Naive thymus-derived CD4-positive, alpha-beta T cell (primary cell): ENCODE results near the gene DENND10. TPM values are rescaled to one million over a fixed set of nuclear protein-coding genes. Genes with fewer than 3 reads are reported as not detected.

Experiments used
- ATAC-seq: fragments of 150-1000 bp; cut with Tn5 transposase; 2 replicates; pipeline ENCODE4 v1.10.0; 2021; ENCODE audit warnings: mild to moderate bottlenecking, moderate library complexity
- CTCF ChIA-PET: fragments of 350-600 bp; sonication (Branson Sonifier 250); formaldehyde crosslinking; loops from one replicate; lab custom pipeline; 2021; ENCODE audit warnings: antibody characterized with exemption; lab: Charles Lee
- POLR2A ChIA-PET: fragments of 350-600 bp; sonication (Branson Sonifier 250); formaldehyde crosslinking; loops from one replicate; lab custom pipeline; 2021; ENCODE audit warnings: antibody characterized with exemption, inconsistent platforms; lab: Charles Lee
- DNase-seq, 9 donors: peaks; one replicate each; pipeline versions ENCODE4 v3.0.0 to v3.0.0-alpha.2; 2020 to 2022; ENCODE audit warnings: mixed read lengths in 1 of 9
- H3K27ac ChIP-seq: one replicate; pipeline ENCODE4 v1.7.0; 2013; ENCODE audit warnings: mild to moderate bottlenecking, low read depth, low read length, moderate library complexity
- H3K27me3 ChIP-seq, 2 donors: one replicate each; pipeline ENCODE4 v1.7.0; 2013; ENCODE audit warnings: low read length in 2 of 2, mild to moderate bottlenecking in 2 of 2, moderate library complexity in 2 of 2; ENCODE audit not compliant: control insufficient read depth in 2 of 2, insufficient read depth in 2 of 2
- H3K36me3 ChIP-seq, 3 experiments: 1 replicate in 2 of 3; 2 replicates in 1 of 3; pipeline ENCODE4 v1.7.0; 2013; ENCODE audit warnings: low read length in 3 of 3, mild to moderate bottlenecking in 3 of 3, moderate library complexity in 1 of 3; ENCODE audit not compliant: insufficient read depth in 3 of 3, control insufficient read depth in 2 of 3
- H3K4me1 ChIP-seq, 2 donors: one replicate each; pipeline ENCODE4 v1.7.0; 2013; ENCODE audit warnings: low read length in 2 of 2, mild to moderate bottlenecking in 2 of 2, moderate library complexity in 1 of 2; ENCODE audit not compliant: control insufficient read depth in 2 of 2, insufficient read depth in 2 of 2
- H3K4me3 ChIP-seq: 2 replicates; pipeline ENCODE4 v1.7.0; 2013; ENCODE audit warnings: mild to moderate bottlenecking, low read length
- H3K9me3 ChIP-seq, 3 experiments: 1 replicate in 2 of 3; 2 replicates in 1 of 3; pipeline ENCODE4 v1.7.0; 2013; ENCODE audit warnings: low read length in 3 of 3; ENCODE audit not compliant: control insufficient read depth in 2 of 3
- H3K27ac Mint-ChIP-seq, 9 donors: one replicate each; pipeline ENCODE4 v1.8.0; 2020 to 2022; ENCODE audit warnings: mixed read lengths in 9 of 9, mild to moderate bottlenecking in 8 of 9, moderate library complexity in 5 of 9, inconsistent platforms in 2 of 9
- H3K27me3 Mint-ChIP-seq, 5 donors: one replicate each; pipeline ENCODE4 v1.8.0; 2021 to 2022; ENCODE audit warnings: mixed read lengths in 5 of 5, mild to moderate bottlenecking in 1 of 5
- H3K36me3 Mint-ChIP-seq, 5 donors: one replicate each; pipeline ENCODE4 v1.8.0; 2020 to 2022; ENCODE audit warnings: mixed read lengths in 5 of 5, mild to moderate bottlenecking in 3 of 5, inconsistent platforms in 1 of 5
- H3K4me1 Mint-ChIP-seq, 7 donors: one replicate each; pipeline ENCODE4 v1.8.0; 2020 to 2022; ENCODE audit warnings: mixed read lengths in 7 of 7, mild to moderate bottlenecking in 3 of 7, inconsistent platforms in 1 of 7
- H3K4me3 Mint-ChIP-seq, 10 donors: one replicate each; pipeline ENCODE4 v1.8.0; 2020 to 2022; ENCODE audit warnings: mild to moderate bottlenecking in 10 of 10, mixed read lengths in 10 of 10, moderate library complexity in 6 of 10, inconsistent platforms in 2 of 10
- H3K9me3 Mint-ChIP-seq, 11 donors: one replicate each; pipeline ENCODE4 v1.8.0; 2020 to 2022; ENCODE audit warnings: mixed read lengths in 11 of 11, mild to moderate bottlenecking in 4 of 11, inconsistent platforms in 1 of 11, moderate library complexity in 1 of 11
- intact Hi-C, 2 donors: fragments of 100-400 bp; cut with micrococcal nuclease; formaldehyde crosslinking; loops; one replicate each; pipeline ENCODE4 v1.15.1; 2023
- polyA plus RNA-seq, 2 donors: library from polyadenylated mRNA; unstranded; fragments of 300-500 nt; fragmentation: Illumina TruSeq; gene quantifications; one replicate each; pipeline ENCODE4 v1.2.3, GENCODE V29; 2021
- total RNA-seq, 6 experiments: library from RNA in 5 of 6; stranded (reverse) in 5 of 6; gene quantifications; 1 replicate in 5 of 6; 2 replicates in 1 of 6; pipeline ENCODE4 v1.2.3 and lab custom pipeline; 2021 to 2026

The DENND10 gene
- total and polyA plus RNA-seq, 7 experiments from 2014 or later = 22.1 to 41.7 (median 28.8) TPM

GRCh38 chr10:119165171-119166117 is 61.5 kb downstream of the DENND10 start, which contains the start of gene SFXN4:
SFXN4 (minus strand) TSS chr10:119165714; CDS start chr10:119165647, 67 bp downstream.
- Histone ChIP-seq H3K9me3 (no peaks in the 10 kb centered on the region), H3K36me3 (peaks cover 0 to 43% (median 18%) of the 10 kb centered on the region in 3 experiments), H3K4me3 (peak within 1 kb of the TSS; percentile 95), H3K27ac (peak within 1 kb of the TSS; percentile 88), H3K27me3 (no peaks in the 10 kb centered on the region), H3K4me1 (peaks cover 12 to 15% of the 10 kb centered on the region in 2 donors)
- DNase-seq (peak; percentile 72 to 87 (median 84)), ATAC-seq (peak; percentile 98)
- CTCF ChIA-PET = interaction anchor here (0.7 kb wide), 1 partner anchor 23 kb away, joined by 3 read pairs; no protein-coding TSS in a partner anchor
- POLR2A ChIA-PET = interaction anchor here (0.5 to 1.3 kb wide), 11 partner anchors 9 to 707 kb away, joined by 3 to 5 read pairs (median 3); partner anchors contain the start of genes DENND10, EIF3A and MCMBP
- Mint-ChIP-seq H3K27ac (peak within 1 kb of the TSS; percentile 85 to 98 (median 95)), H3K36me3 (peaks cover 7 to 28% (median 17%) of the 10 kb centered on the region in 5 donors), H3K9me3 (no peaks in the 10 kb centered on the region), H3K4me1 (peaks cover 22 to 39% (median 32%) of the 10 kb centered on the region in 7 donors), H3K27me3 (no peaks in the 10 kb centered on the region), H3K4me3 (peak within 1 kb of the TSS; percentile 89 to 95 (median 92))
- intact Hi-C loops = loop anchor here (1.0 to 2.0 kb wide), 14 partner anchors 13 to 707 kb away; partner anchors contain the start of genes BAG3 (in 2 of the 2), DENND10 (in 2 of the 2), EIF3A (in 2 of the 2) and PRDX3 (in 2 of the 2)

- peaks cover 0 to 48% (median 18%) of the 10 kb centered on the region in 3 experiments for H3K36me3 ChIP-seq
- Mint-ChIP-seq H3K27me3 (no peaks in the 10 kb centered on the region), H3K36me3 (peaks cover 7 to 26% (median 17%) of the 10 kb centered on the region in 5 donors), H3K27ac (peak overlapping the region; percentile 85 to 98 (median 95)), H3K4me3 (peak overlapping the region; percentile 89 to 95 (median 92)), H3K9me3 (no peaks in the 10 kb centered on the region), H3K4me1 (peaks cover 22 to 39% (median 32%) of the 10 kb centered on the region in 7 donors)
- ATAC-seq = peak; percentile 6
- ChIA-PET POLR2A (interaction anchor here (0.7 to 1.3 kb wide), 4 partner anchors 9 to 707 kb away, joined by 3 to 4 read pairs (median 3); partner anchors contain the start of gene MCMBP), CTCF (no interaction called here)
- intact Hi-C loops = no loop called here
- H3K4me3 ChIP-seq = peak overlapping the region; percentile 95
- H3K27ac ChIP-seq = peak overlapping the region; percentile 88
- DNase-seq = no peak
- peaks cover 12 to 15% of the 10 kb centered on the region in 2 donors for H3K4me1 ChIP-seq
- no peaks in the 10 kb centered on the region for H3K9me3 ChIP-seq
- H3K27me3 ChIP-seq = no peaks in the 10 kb centered on the region
Observed at GRCh38 chr10:119166118-119166500, 62.2 kb downstream of the DENND10 start.

GRCh38 chr10:119166564-119166963 is 62.7 kb downstream of the DENND10 start:
- H3K4me1 Mint-ChIP-seq = peaks cover 22 to 39% (median 32%) of the 10 kb centered on the region in 7 donors
- H3K9me3 Mint-ChIP-seq = no peaks in the 10 kb centered on the region
- ATAC-seq (no peak), DNase-seq (no peak)
- no peaks in the 10 kb centered on the region for H3K27me3 Mint-ChIP-seq
- peak overlapping the region; percentile 89 to 95 (median 92) for H3K4me3 Mint-ChIP-seq
- Histone ChIP-seq H3K36me3 (peaks cover 0 to 52% (median 22%) of the 10 kb centered on the region in 3 experiments), H3K4me3 (no peak overlapping the region), H3K27ac (peak overlapping the region; percentile 88), H3K27me3 (no peaks in the 10 kb centered on the region), H3K9me3 (no peaks in the 10 kb centered on the region), H3K4me1 (peaks cover 12 to 15% of the 10 kb centered on the region in 2 donors)
- peaks cover 7 to 24% (median 17%) of the 10 kb centered on the region in 5 donors for H3K36me3 Mint-ChIP-seq
- peak overlapping the region; percentile 85 to 98 (median 95) for H3K27ac Mint-ChIP-seq
- intact Hi-C loops = no loop called here
- CTCF ChIA-PET = no interaction called here
- POLR2A ChIA-PET = interaction anchor here (1.0 to 1.4 kb wide), 2 partner anchors 10 to 12 kb away, joined by 3 to 6 read pairs; partner anchors contain the start of gene PRDX3

- Mint-ChIP-seq H3K4me1 (peaks cover 21 to 38% (median 32%) of the 10 kb centered on the region in 7 donors), H3K9me3 (no peaks in the 10 kb centered on the region), H3K4me3 (peak overlapping the region; percentile 89 to 95 (median 92)), H3K36me3 (peaks cover 7 to 23% (median 17%) of the 10 kb centered on the region in 5 donors), H3K27ac (peak overlapping the region; percentile 85 to 98 (median 95)), H3K27me3 (no peaks in the 10 kb centered on the region)
- Histone ChIP-seq H3K4me3 (no peak overlapping the region), H3K4me1 (peaks cover 12 to 15% of the 10 kb centered on the region in 2 donors), H3K36me3 (peaks cover 0 to 51% (median 25%) of the 10 kb centered on the region in 3 experiments), H3K9me3 (no peaks in the 10 kb centered on the region), H3K27ac (no peak overlapping the region), H3K27me3 (no peaks in the 10 kb centered on the region)
- DNase-seq (no peak), ATAC-seq (no peak)
- intact Hi-C loops = no loop called here
- ChIA-PET CTCF (interaction anchor here (0.6 kb wide), 1 partner anchor 31 kb away, joined by 3 read pairs; no protein-coding TSS in a partner anchor), POLR2A (interaction anchor here (0.9 to 1.4 kb wide), 5 partner anchors 9 to 87 kb away, joined by 3 to 6 read pairs (median 3); partner anchors contain the start of gene PRDX3)
Observed at GRCh38 chr10:119167041-119167440, 63.1 kb downstream of the DENND10 start.

- peaks cover 0 to 58% (median 24%) of the 10 kb centered on the region in 3 experiments for H3K36me3 ChIP-seq
- no peak overlapping the region for H3K4me3 ChIP-seq
- CTCF ChIA-PET = no interaction called here
- Mint-ChIP-seq H3K27ac (no peak overlapping the region), H3K36me3 (peaks cover 5 to 28% (median 23%) of the 10 kb centered on the region in 5 donors), H3K4me3 (no peak overlapping the region), H3K9me3 (no peaks in the 10 kb centered on the region), H3K4me1 (peaks cover 13 to 40% (median 33%) of the 10 kb centered on the region in 7 donors), H3K27me3 (no peaks in the 10 kb centered on the region)
- POLR2A ChIA-PET = no interaction called here
- intact Hi-C loops = no loop called here
- H3K9me3 ChIP-seq = no peaks in the 10 kb centered on the region
- ATAC-seq = no peak
- H3K4me1 ChIP-seq = peaks cover 7 to 9% of the 10 kb centered on the region in 2 donors
- no peaks in the 10 kb centered on the region for H3K27me3 ChIP-seq
- no peak overlapping the region for H3K27ac ChIP-seq
- no peak for DNase-seq
Observed at GRCh38 chr10:119174109-119174508, 70.2 kb downstream of the DENND10 start.

- Mint-ChIP-seq H3K4me3 (peak overlapping the region in 6 of 10 donors; percentile 28 to 98 (median 84)), H3K9me3 (no peaks in the 10 kb centered on the region), H3K27me3 (no peaks in the 10 kb centered on the region), H3K4me1 (peaks cover 13 to 48% (median 40%) of the 10 kb centered on the region in 7 donors), H3K27ac (peak overlapping the region in 6 of 9 donors; percentile 16 to 97 (median 57)), H3K36me3 (peaks cover 0 to 20% (median 14%) of the 10 kb centered on the region in 5 donors)
- Histone ChIP-seq H3K36me3 (peaks cover 0 to 40% (median 13%) of the 10 kb centered on the region in 3 experiments), H3K27me3 (no peaks in the 10 kb centered on the region), H3K9me3 (no peaks in the 10 kb centered on the region), H3K4me1 (peaks cover 7 to 13% of the 10 kb centered on the region in 2 donors), H3K4me3 (no peak overlapping the region), H3K27ac (no peak overlapping the region)
- DNase-seq (no peak), ATAC-seq (no peak)
- intact Hi-C loops = loop anchor here in 1 of 2 donors (5.0 kb wide), 1 partner anchor 551 kb away; the partner anchor contains the start of gene INPP5F
- CTCF ChIA-PET = no interaction called here
- POLR2A ChIA-PET = interaction anchor here (0.7 to 1.9 kb wide), 3 partner anchors 8 to 12 kb away, joined by 3 to 4 read pairs (median 4); no protein-coding TSS in a partner anchor
Observed at GRCh38 chr10:119176166-119176565, 72.3 kb downstream of the DENND10 start.
